Choroid plexus epithelial cell (primary cell): ENCODE results near the gene PPP1R12B.

ENCODE experiments used
- DNase-seq: peaks from one replicate; pipeline ENCODE4 v3.0.0-alpha.2; 2010; ENCODE audit warnings: low read depth
- H3K4me3 ChIP-seq: 2 replicates; pipeline ENCODE4 v1.5.1; 2011; ENCODE audit warnings: low read depth, mild to moderate bottlenecking, control low read depth, low read length, moderate library complexity
- CTCF ChIP-seq: conservative IDR thresholded peaks from 2 replicates; pipeline ENCODE4 v1.5.1; 2011; ENCODE audit warnings: low read depth, mild to moderate bottlenecking, control low read depth, inconsistent platforms, low read length, moderate library complexity

Gene PPP1R12B

GRCh38 chr1:202348509-202349205, at the start of gene PPP1R12B:
PPP1R12B (plus strand) TSS chr1:202348699; CDS start chr1:202348852, 153 bp downstream.
- peak; percentile 100 for DNase-seq
- TF ChIP-seq CTCF, result no peak
- H3K4me3 ChIP-seq, result peak within 1 kb of the TSS; percentile 96

GRCh38 chr1:202302166-202302565, 46.3 kb upstream of the PPP1R12B start:
- no peak overlapping the region for H3K4me3 ChIP-seq
- no peak for DNase-seq
- no peak for TF ChIP-seq CTCF

- no peak for DNase-seq
- no peak for TF ChIP-seq CTCF
- no peak overlapping the region for H3K4me3 ChIP-seq
These were observed 44.1 kb upstream of the PPP1R12B start for GRCh38 chr1:202304375-202304774.

- DNase-seq, result no peak
- no peak for TF ChIP-seq CTCF
- H3K4me3 ChIP-seq, result no peak overlapping the region
These were observed 43.3 kb upstream of the PPP1R12B start for GRCh38 chr1:202305168-202305567.

- H3K4me3 ChIP-seq, result no peak overlapping the region
These were observed 41.8 kb upstream of the PPP1R12B start for GRCh38 chr1:202306535-202307345.

GRCh38 chr1:202310071-202310725, 38.3 kb upstream of the PPP1R12B start:
- no peak for DNase-seq
- TF ChIP-seq CTCF, result no peak
- no peak overlapping the region for H3K4me3 ChIP-seq

More at GRCh38 chr1:202306535-202307345, 41.8 kb upstream of the PPP1R12B start:
- no peak for DNase-seq
- no peak for TF ChIP-seq CTCF
